HepG2 (cell line): ENCODE data around the gene CYCS. TPM values are rescaled to one million over a fixed set of nuclear protein-coding genes. Genes with fewer than 3 reads are reported as not detected.

Experiments
- ATAC-seq: fragments of 200-7000 bp; cut with Tn5 transposase; 3 replicates; pipeline ENCODE4 v1.9.1; 2020; ENCODE audit warnings: mild to moderate bottlenecking, moderate library complexity
- Bru-seq: library from RNA; stranded (reverse); fragments of 400-500 nt; gene quantifications from one replicate; lab custom pipeline; 2021; lab: Mats Ljungman, UMichigan
- BruChase-seq, 2 experiments: library from RNA; stranded (reverse); fragments of 400-500 nt; gene quantifications; one replicate each; lab custom pipeline; 2021; lab: Mats Ljungman, UMichigan
- BruUV-seq: library from RNA; stranded (reverse); fragments of 400-500 nt; replicated peaks from 2 replicates; lab custom pipeline; 2021; lab: Mats Ljungman, UMichigan
- CTCF ChIA-PET: fragments of 300-600 bp; formaldehyde crosslinking; extraction: SDS; loops from one replicate; lab custom pipeline; 2021; ENCODE audit warnings: low total read pairs, inconsistent platforms, low intra/inter-chr PET ratio; lab: Yijun Ruan, JAX
- POLR2A ChIA-PET: fragments of 350-600 bp; sonication (Branson Sonifier 250); formaldehyde crosslinking; loops from one replicate; lab custom pipeline; 2020; ENCODE audit warnings: antibody characterized with exemption, inconsistent platforms; lab: Yijun Ruan, JAX
- DNase-seq: peaks from one replicate; pipeline ENCODE4 v3.0.0-alpha.2; 2015; ENCODE audit warnings: low spot score
- FAIRE-seq: peaks from 3 replicates; lab custom pipeline; 2011; peaks lifted over from hg19 to GRCh38; lab: Jason Lieb, UNC
- H2AFZ ChIP-seq: one replicate; pipeline ENCODE4 v1.6.1; 2011; ENCODE audit warnings: low read length, inconsistent platforms
- H3K27ac ChIP-seq: fragments of 300-600 bp; 3 replicates; pipeline ENCODE4 v1.8.0; 2011; ENCODE audit warnings: mixed run types, mild to moderate bottlenecking, mixed read lengths, low read length, inconsistent platforms; ENCODE audit not compliant: insufficient read depth; ENCODE audit errors: extremely low read length
- H3K27me3 ChIP-seq, 2 experiments: fragments of 200-600 bp in 1 of 2; 2 replicates in 1 of 2; 3 replicates in 1 of 2; pipeline versions ENCODE4 v1.6.0 to v1.8.0; 2011; ENCODE audit warnings: low read length in 2 of 2, mild to moderate bottlenecking in 2 of 2, moderate library complexity in 2 of 2, inconsistent platforms in 1 of 2; ENCODE audit not compliant: insufficient read depth in 2 of 2, control insufficient read depth in 1 of 2
- H3K36me3 ChIP-seq, 2 experiments: fragments of 200-600 bp in 1 of 2; replicated peaks in 1 of 2; 2 replicates in 1 of 2; 3 replicates in 1 of 2; pipeline versions ENCODE4 v1.5.1 to v1.8.0; 2011; ENCODE audit warnings: low read length in 2 of 2, inconsistent platforms in 1 of 2; ENCODE audit not compliant: insufficient read depth in 2 of 2, control insufficient read depth in 1 of 2
- H3K4me1 ChIP-seq: 2 replicates; pipeline ENCODE4 v1.5.1; 2012; ENCODE audit warnings: low read length, inconsistent platforms; ENCODE audit not compliant: insufficient read depth
- H3K4me2 ChIP-seq: 2 replicates; pipeline ENCODE4 v1.6.0; 2011; ENCODE audit warnings: low read depth, low read length, inconsistent platforms
- H3K4me3 ChIP-seq, 3 experiments: fragments of 200-600 bp in 1 of 3; sonication (generic), shearing (Covaris generic) in 1 of 3; replicated peaks in 1 of 3; 2 replicates each; pipeline ENCODE4 v1.5.1; 2011 to 2016; ENCODE audit warnings: low read length in 3 of 3, inconsistent platforms in 2 of 3, low read depth in 2 of 3, mild to moderate bottlenecking in 2 of 3, control low read depth in 1 of 3, mixed read lengths in 1 of 3; ENCODE audit not compliant: insufficient read depth in 1 of 3
- H3K79me2 ChIP-seq: one replicate; pipeline ENCODE4 v1.6.1; 2011; ENCODE audit warnings: low read length, inconsistent platforms; ENCODE audit not compliant: insufficient read depth
- H3K9ac ChIP-seq: 2 replicates; pipeline ENCODE4 v1.6.0; 2011; ENCODE audit warnings: mild to moderate bottlenecking, low read depth, low read length, inconsistent platforms; ENCODE audit not compliant: insufficient read depth
- H3K9me3 ChIP-seq: 2 replicates; pipeline ENCODE4 v1.5.1; 2012; ENCODE audit warnings: mild to moderate bottlenecking, low read length
- H4K20me1 ChIP-seq: 2 replicates; pipeline ENCODE4 v1.6.0; 2011; ENCODE audit warnings: inconsistent platforms, mild to moderate bottlenecking, low read length, moderate library complexity; ENCODE audit not compliant: insufficient read depth
- ARID2 ChIP-seq: sonication (generic); formaldehyde crosslinking; IDR thresholded peaks from 2 replicates; pipeline ENCODE4 v1.8.1; 2022; ENCODE audit warnings: mild to moderate bottlenecking, missing genetic modification reagents, borderline replicate concordance
- CREB1 ChIP-seq, 2 experiments: fragments of 450-650 bp in 1 of 2; IDR thresholded peaks; 2 replicates each; pipeline ENCODE4 v1.6.1; 2016 to 2017; ENCODE audit warnings: control low read depth in 1 of 2, mild to moderate bottlenecking in 1 of 2, missing compliant biosample characterization in 1 of 2, missing genetic modification characterization in 1 of 2
- EED ChIP-seq: sonication (generic); formaldehyde crosslinking; IDR thresholded peaks from 2 replicates; pipeline ENCODE4 v1.5.0; 2020; ENCODE audit warnings: mild to moderate bottlenecking, missing genetic modification reagents
- FOXJ3 ChIP-seq: sonication (generic); formaldehyde crosslinking; IDR thresholded peaks from 2 replicates; pipeline ENCODE4 v1.4.0; 2020; ENCODE audit warnings: missing genetic modification reagents, mild to moderate bottlenecking, borderline replicate concordance
- HMGXB4 ChIP-seq, 2 experiments: sonication (generic) in 1 of 2; formaldehyde crosslinking in 1 of 2; IDR thresholded peaks; 2 replicates each; pipeline versions ENCODE4 v1.4.0 to v1.6.1; 2018 to 2020; ENCODE audit warnings: missing genetic modification reagents in 2 of 2, borderline replicate concordance in 1 of 2, low read depth in 1 of 2, mild to moderate bottlenecking in 1 of 2, missing biosample characterization in 1 of 2
- NFYC ChIP-seq: IDR thresholded peaks from 2 replicates; pipeline ENCODE4 v1.6.1; 2016; ENCODE audit warnings: missing genetic modification reagents, missing compliant biosample characterization
- RFX5 ChIP-seq: IDR thresholded peaks from 2 replicates; pipeline ENCODE4 v1.6.1; 2011; ENCODE audit warnings: low read depth, low read length, improper control_type of control experiment
- STAG1 ChIP-seq: sonication (generic); formaldehyde crosslinking; IDR thresholded peaks from 2 replicates; pipeline ENCODE4 v1.4.0; 2020; ENCODE audit warnings: missing genetic modification reagents
- ZBTB43 ChIP-seq: sonication (generic); formaldehyde crosslinking; conservative IDR thresholded peaks from 2 replicates; pipeline ENCODE4 v1.4.0; 2020; ENCODE audit warnings: missing genetic modification reagents
- ZFP36L2 ChIP-seq: sonication (generic); formaldehyde crosslinking; IDR thresholded peaks from 2 replicates; pipeline ENCODE4 v1.4.0; 2020; ENCODE audit warnings: missing genetic modification reagents
- ZFYVE20 ChIP-seq: sonication (generic); formaldehyde crosslinking; IDR thresholded peaks from 2 replicates; pipeline ENCODE4 v1.8.0; 2023; ENCODE audit warnings: low read depth, mild to moderate bottlenecking, moderate library complexity, missing genetic modification reagents, borderline replicate concordance
- ZNF101 ChIP-seq: sonication (generic); formaldehyde crosslinking; IDR thresholded peaks from 2 replicates; pipeline ENCODE4 v1.4.0; 2020; ENCODE audit warnings: mild to moderate bottlenecking, low read depth, missing genetic modification reagents, borderline replicate concordance
- ZNF24 ChIP-seq: fragments of 450-650 bp; IDR thresholded peaks from 2 replicates; pipeline ENCODE4 v1.6.1; 2017; ENCODE audit warnings: antibody characterized with exemption, mild to moderate bottlenecking
- ZNF510 ChIP-seq: sonication (generic); formaldehyde crosslinking; IDR thresholded peaks from 2 replicates; pipeline ENCODE4 v1.4.0; 2020; ENCODE audit warnings: low read depth, mild to moderate bottlenecking, missing genetic modification reagents
- WGBS: methylation state at CpG from one replicate; pipeline ENCODE4 v1.1.6; 2017; ENCODE audit warnings: low lambda C conversion rate; 5-methylcytosine and 5-hydroxymethylcytosine counted together
- in situ Hi-C: cut with HindIII; loops from 2 replicates; pipeline ENCODE4 v1.10.0; 2017; ENCODE audit warnings: low pct_unique_long_range_greater_than_20kb; ENCODE audit not compliant: extremely low pct_ligation_motif_present
- intact Hi-C: fragments of 100-400 bp; cut with micrococcal nuclease; formaldehyde crosslinking; loops from one replicate; pipeline ENCODE4 v1.10.0; 2022; ENCODE audit not compliant: unreplicated experiment
- long read RNA-seq, 2 experiments: library from RNA in 1 of 2; library from polyadenylated mRNA in 1 of 2; stranded (forward) in 1 of 2; unstranded in 1 of 2; transcript quantifications; one replicate each; pipeline ENCODE4 v2.0.0, GENCODE V29; 2019 to 2022
- polyA minus RNA-seq, 3 experiments: library from RNA; depleted of rRNA, polyadenylated mRNA; stranded (reverse); fragments of >200 nt; gene quantifications; 2 replicates each; pipeline ENCODE4 v1.2.3, GENCODE V29; 2011; ENCODE audit warnings: low replicate concordance in 1 of 3
- polyA plus RNA-seq, 8 experiments: library from polyadenylated mRNA; depleted of rRNA in 3 of 8; stranded (reverse) in 7 of 8; unstranded in 1 of 8; fragments of >200 nt; fragmentation: Illumina TruSeq in 4 of 8; extraction: Trizol in 4 of 8; gene quantifications; 2 replicates each; pipeline versions ENCODE4 v1.2.1 to v1.2.3, GENCODE V29; 2011 to 2016; ENCODE audit warnings: low read depth in 4 of 8, missing spikeins in 1 of 8, mixed read lengths in 1 of 8; ENCODE audit not compliant: insufficient read depth in 1 of 8
- total RNA-seq, 5 experiments: library from RNA; depleted of rRNA; stranded (reverse); fragments of >200 nt; fragmentation: Illumina TruSeq; extraction: Trizol; gene quantifications; 2 replicates each; pipeline ENCODE4 v1.2.3, GENCODE V29; 2016; ENCODE audit warnings: low read depth in 1 of 5

The CYCS gene
- total RNA-seq (2016; rRNA removed; fragmentation: Illumina TruSeq; extraction: Trizol): 202 and 328 TPM in 2 replicates
- 39.6 and 45.3 TPM in 2 replicates for total RNA-seq (2016; cell fraction: cytosol; rRNA removed; fragmentation: Illumina TruSeq; extraction: Trizol; ENCODE audit: low read depth)
- 207 and 339 TPM in 2 replicates for total RNA-seq (2016; cell fraction: insoluble cytoplasmic fraction; rRNA removed; fragmentation: Illumina TruSeq; extraction: Trizol)
- total RNA-seq (2016; cell fraction: membrane; rRNA removed; fragmentation: Illumina TruSeq; extraction: Trizol): 73.1 and 74.7 TPM in 2 replicates
- 70.5 and 80.2 TPM in 2 replicates for total RNA-seq (2016; cell fraction: nucleus; rRNA removed; fragmentation: Illumina TruSeq; extraction: Trizol)
- polyA plus RNA-seq (2011; rRNA removed): 26.5 and 35.9 TPM in 2 replicates
- 10.6 and 20.5 TPM in 2 replicates for polyA plus RNA-seq (2011; cell fraction: cytosol; rRNA removed)
- 5.9 and 8.4 TPM in 2 replicates for polyA plus RNA-seq (2011; cell fraction: nucleus; rRNA removed)
- polyA plus RNA-seq (2012): 96.6 and 104 TPM in 2 replicates
- 66.8 and 78.2 TPM in 2 replicates for polyA plus RNA-seq (2016; cell fraction: cytosol; fragmentation: Illumina TruSeq; extraction: Trizol; ENCODE audit: low read depth)
- 412 and 459 TPM in 2 replicates for polyA plus RNA-seq (2016; cell fraction: insoluble cytoplasmic fraction; fragmentation: Illumina TruSeq; extraction: Trizol; ENCODE audit: low read depth)
- 98.0 and 112 TPM in 2 replicates for polyA plus RNA-seq (2016; cell fraction: membrane; fragmentation: Illumina TruSeq; extraction: Trizol; ENCODE audit: low read depth)
- 127 and 128 TPM in 2 replicates for polyA plus RNA-seq (2016; cell fraction: nucleus; fragmentation: Illumina TruSeq; extraction: Trizol; ENCODE audit: insufficient read depth, low read depth)
- 7.8 and 22.6 TPM in 2 replicates for polyA minus RNA-seq (2011; rRNA and poly(A)+ RNA removed; ENCODE audit: low replicate concordance)
- polyA minus RNA-seq (2011; cell fraction: cytosol; rRNA and poly(A)+ RNA removed): 20.9 and 23.8 TPM in 2 replicates
- polyA minus RNA-seq (2011; cell fraction: nucleus; rRNA and poly(A)+ RNA removed): 45.5 and 49.6 TPM in 2 replicates
- percentile 98 among the genes with signal in this experiment for Bru-seq, nascent RNA
- BruChase-seq, experiment 1, labeled RNA remaining after a 6-hour chase: percentile 99 among the genes with signal in this experiment
- BruChase-seq, experiment 2, labeled RNA remaining after a 2-hour chase: percentile 99 among the genes with signal in this experiment
- long read RNA-seq, experiment 1, full-length matches to known transcripts: 167 of 180 reads
- long read RNA-seq, experiment 1, partial matches to known transcripts: 8 of 180 reads
- long read RNA-seq, experiment 1, other reads (novel, unspliced or antisense): 5 of 180 reads
- long read RNA-seq, experiment 2, full-length matches to known transcripts: 186 of 351 reads
- long read RNA-seq, experiment 2, partial matches to known transcripts: 9 of 351 reads
- long read RNA-seq, experiment 2, other reads (novel, unspliced or antisense): 156 of 351 reads

- Histone ChIP-seq H3K9me3 (no peaks in the 10 kb centered on the region), H2AFZ (peak within 1 kb of the TSS; percentile 96), H3K4me1 (peaks cover 15% of the 10 kb centered on the region), H3K36me3 (peaks cover 2 to 19% of the 10 kb centered on the region in 2 experiments; a peak in 3 of 5 replicates), H3K9ac (peak within 1 kb of the TSS; percentile 97), H3K27me3 (no peaks in the 10 kb centered on the region; a peak in 2 of 5 replicates), H3K79me2 (peaks cover 20% of the 10 kb centered on the region), H3K4me3 (peak within 1 kb of the TSS; percentile 83 to 87 (median 85)), H4K20me1 (peaks cover 12% of the 10 kb centered on the region; the same call in 1 of the 2 replicates), H3K4me2 (peak within 1 kb of the TSS; percentile 93), H3K27ac (peak within 1 kb of the TSS; percentile 81)
- intact Hi-C loops (no loop called here), in situ Hi-C loops (no loop called here)
- BruUV-seq: TSS peak; percentile 99
- ATAC-seq (peak; percentile 96), DNase-seq (peak; percentile 98), FAIRE-seq (peak; percentile 96)
- ChIA-PET CTCF (no interaction called here), POLR2A (interaction anchor here (0.7 to 2.6 kb wide), 33 partner anchors 8 to 418 kb away, joined by 3 to 23 read pairs (median 4); partner anchors contain the start of gene OSBPL3)
- 5% methylated on average over 6 of the region's 67 CpGs for WGBS
- no peak for TF ChIP-seq ZNF101 (CRISPR knock-in tag)
- no peak for TF ChIP-seq ZFYVE20 (CRISPR knock-in tag)
- TF ChIP-seq ARID2 (CRISPR knock-in tag): peak; percentile 87; the same call in 1 of the 2 replicates
- peak; percentile 100 for TF ChIP-seq CREB1 (IDR thresholded peaks at IDR 0.05)
- TF ChIP-seq CREB1 (CRISPR knock-in tag; IDR thresholded peaks at IDR 0.05): peak; percentile 99
- TF ChIP-seq ZBTB43 (CRISPR knock-in tag): no peak
- peak; percentile 71; the same call in 1 of the 2 replicates for TF ChIP-seq EED (CRISPR knock-in tag)
- TF ChIP-seq STAG1 (CRISPR knock-in tag): no peak
- TF ChIP-seq ZNF24: no peak
- TF ChIP-seq RFX5: peak; percentile 82
- TF ChIP-seq ZNF510 (CRISPR knock-in tag): peak; percentile 94
- no peak for TF ChIP-seq FOXJ3
- peak in 1 of 2 experiments; percentile 89; a peak in 3 of 4 replicates for TF ChIP-seq HMGXB4 (CRISPR knock-in tag; IDR thresholded peaks at IDR 0.05; ENCODE audit: borderline replicate concordance in 1 of 2, low read depth in 1 of 2)
- TF ChIP-seq ZFP36L2 (CRISPR knock-in tag): no peak
- TF ChIP-seq NFYC (CRISPR knock-in tag): peak; percentile 99
These were observed at the start of gene CYCS for GRCh38 chr7:25125137-25125946. CYCS (minus strand) TSS chr7:25125260; CDS start chr7:25124119, 1,141 bp downstream.
